AG20443 (cell line): ENCODE data around the gene GLP1R.

Source experiments
- DNase-seq: peaks from one replicate; pipeline ENCODE4 v3.0.0; 2012; ENCODE audit warnings: low spot score, mixed read lengths

Gene GLP1R

DNA sequence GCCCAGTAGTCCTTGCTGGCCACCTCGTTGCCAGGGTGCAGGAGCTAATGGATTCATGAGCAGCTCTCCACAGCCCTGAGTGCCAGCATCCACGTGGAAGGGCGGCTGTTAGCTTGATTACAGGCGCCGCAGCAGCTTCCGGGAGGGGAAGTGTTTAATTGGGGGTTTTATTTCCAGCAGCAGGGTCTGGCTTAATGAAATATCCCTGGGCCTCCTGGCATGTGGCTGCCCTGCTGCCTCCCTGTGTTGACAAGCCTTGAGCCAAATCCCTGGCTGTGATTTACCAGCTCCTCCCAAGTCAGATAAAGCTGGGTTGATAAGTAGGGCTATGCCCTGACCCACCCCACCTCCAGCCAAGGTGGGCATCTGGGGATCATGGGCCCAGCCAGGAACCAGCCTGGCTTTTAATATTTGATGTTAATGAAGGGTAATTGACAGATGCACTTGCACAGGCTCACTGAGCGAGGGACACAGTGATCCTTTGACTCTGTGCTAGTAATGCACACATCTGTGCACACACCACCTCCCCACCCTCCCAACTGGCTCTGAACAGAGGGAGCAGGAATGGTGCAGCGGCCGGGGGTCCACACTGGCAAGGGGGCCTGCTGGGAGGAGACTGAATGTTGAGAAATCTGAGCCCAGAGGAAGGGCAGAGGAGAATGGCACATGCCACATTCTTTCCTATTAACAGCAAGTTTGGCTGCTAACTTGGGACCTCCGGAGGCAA lies 13.6 kb downstream of the GLP1R start:
- DNase-seq: no peak

DNA sequence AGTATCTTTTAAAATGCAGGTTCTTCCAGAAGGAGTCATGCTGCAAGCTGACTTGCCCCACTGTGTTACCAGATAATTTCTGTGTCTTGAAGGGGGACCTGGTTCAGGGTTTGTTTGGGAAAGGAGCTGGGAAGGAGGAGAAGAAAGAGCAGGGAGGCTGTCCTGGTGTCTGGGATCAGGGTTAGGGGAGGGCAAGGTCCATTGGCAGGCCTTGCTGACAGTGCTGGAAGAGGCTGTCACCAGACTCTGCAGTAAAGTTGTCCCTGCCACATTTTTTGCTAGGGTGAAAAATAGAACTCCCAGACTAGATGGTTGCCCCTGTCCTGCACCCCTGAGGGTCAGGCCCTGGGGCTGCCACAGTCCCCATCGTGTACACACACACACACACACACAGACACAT lies 14.9 kb downstream of the GLP1R start:
- no peak for DNase-seq

DNA sequence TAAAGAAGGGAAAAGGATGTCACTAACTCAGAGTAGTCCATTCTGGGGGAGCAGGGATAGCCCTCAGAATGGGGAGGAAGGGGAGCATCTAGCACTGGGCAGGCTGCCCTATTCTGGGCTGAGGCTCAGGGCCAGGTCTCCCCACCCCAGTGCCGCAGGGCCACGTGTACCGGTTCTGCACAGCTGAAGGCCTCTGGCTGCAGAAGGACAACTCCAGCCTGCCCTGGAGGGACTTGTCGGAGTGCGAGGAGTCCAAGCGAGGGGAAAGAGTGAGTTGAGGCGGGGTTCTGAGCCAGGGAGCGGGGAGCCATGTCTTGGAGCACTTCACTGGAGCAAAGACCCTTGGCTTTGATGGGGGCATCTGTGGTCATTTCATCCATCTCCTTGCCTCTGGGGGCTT lies 17.0 kb downstream of the GLP1R start:
- no peak for DNase-seq

DNA sequence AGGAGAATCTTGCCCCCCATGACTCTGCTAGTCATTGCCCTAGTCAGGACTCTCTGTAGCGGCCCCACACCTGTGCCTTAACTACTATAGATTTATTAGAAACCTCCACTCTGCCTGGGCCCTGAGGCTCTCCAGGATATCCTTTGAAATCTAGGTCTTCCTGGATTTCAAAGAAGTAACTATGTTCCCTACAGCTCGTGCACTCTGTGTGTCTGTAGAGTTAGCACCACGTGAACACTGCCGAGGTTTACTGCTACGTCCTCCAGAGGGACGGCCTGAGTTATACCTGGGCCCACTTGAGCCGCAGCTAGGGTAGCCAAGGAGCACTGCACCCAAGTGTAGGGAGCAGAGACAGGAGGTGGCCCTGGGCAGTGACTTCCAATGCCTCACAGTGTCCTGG lies 19.8 kb downstream of the GLP1R start:
- DNase-seq: no peak

DNA sequence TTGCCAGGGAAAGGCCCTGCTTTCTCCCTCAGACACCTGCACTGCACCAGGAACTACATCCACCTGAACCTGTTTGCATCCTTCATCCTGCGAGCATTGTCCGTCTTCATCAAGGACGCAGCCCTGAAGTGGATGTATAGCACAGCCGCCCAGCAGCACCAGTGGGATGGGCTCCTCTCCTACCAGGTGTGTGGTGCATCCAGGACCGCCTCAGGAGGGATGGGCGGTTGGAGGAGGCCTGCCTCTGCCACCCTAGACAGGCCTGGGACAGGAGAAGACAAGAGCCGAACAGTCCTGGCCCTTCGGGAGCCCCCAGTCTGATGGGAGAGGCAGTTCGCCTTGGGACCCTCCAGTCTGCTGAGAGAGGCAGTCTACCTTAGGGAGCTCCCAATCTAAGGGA lies 24.2 kb downstream of the GLP1R start:
- no peak for DNase-seq

DNA sequence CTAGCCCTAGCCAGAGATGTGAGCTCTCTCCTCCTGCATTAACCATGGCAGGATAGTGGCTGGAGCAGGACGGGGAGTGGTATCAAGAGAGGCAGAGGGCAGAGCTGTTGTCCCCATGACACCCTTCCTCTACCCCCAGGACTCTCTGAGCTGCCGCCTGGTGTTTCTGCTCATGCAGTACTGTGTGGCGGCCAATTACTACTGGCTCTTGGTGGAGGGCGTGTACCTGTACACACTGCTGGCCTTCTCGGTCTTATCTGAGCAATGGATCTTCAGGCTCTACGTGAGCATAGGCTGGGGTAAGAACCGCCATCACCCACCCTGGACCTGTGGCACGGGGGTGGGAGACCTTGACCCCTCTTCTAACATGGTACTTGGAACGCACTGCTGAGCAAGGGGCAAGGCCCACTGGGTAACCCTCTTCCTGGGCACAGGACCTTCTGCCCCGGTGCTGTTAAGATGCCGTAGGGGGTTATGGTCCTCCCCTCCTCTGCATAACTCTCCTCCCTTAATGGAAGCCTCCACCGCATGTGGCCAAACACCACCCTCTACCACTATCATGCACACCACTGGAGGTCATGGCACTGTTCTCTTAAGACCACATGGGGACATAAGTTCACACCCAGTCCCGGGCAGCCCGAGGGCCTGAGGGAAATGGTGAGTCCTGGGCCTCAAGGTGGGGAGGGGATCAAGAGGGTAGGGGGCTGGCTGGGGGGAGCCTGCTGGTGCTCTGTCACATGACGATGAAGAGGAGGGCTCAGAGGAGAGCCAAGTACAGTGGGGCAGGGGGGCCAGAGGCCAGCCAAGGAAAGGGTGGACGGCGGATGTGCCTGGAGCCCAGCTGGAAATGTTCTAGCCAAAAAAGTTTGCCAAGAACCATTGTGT lies 25.1 kb downstream of the GLP1R start:
- DNase-seq: no peak

DNA sequence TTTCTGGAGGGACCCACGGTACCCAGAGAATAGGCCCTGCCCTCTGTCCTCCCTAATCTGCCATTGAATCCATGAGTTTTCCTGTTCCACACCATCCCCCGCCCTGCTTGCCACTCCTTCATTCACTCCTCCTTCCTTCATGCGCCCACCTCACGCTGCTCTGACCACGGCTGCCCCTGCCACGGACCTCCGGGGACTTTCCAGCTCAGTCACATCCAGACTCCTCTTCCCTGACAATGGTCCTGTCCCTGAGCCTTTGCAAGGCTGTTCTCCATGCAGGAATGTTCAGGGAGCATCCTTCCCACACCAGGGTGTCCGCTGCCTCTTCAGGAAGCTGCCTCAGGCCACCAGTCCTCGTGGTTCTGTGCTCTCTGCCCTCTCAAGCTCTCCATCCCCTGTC lies 25.9 kb downstream of the GLP1R start:
- DNase-seq: no peak

DNA sequence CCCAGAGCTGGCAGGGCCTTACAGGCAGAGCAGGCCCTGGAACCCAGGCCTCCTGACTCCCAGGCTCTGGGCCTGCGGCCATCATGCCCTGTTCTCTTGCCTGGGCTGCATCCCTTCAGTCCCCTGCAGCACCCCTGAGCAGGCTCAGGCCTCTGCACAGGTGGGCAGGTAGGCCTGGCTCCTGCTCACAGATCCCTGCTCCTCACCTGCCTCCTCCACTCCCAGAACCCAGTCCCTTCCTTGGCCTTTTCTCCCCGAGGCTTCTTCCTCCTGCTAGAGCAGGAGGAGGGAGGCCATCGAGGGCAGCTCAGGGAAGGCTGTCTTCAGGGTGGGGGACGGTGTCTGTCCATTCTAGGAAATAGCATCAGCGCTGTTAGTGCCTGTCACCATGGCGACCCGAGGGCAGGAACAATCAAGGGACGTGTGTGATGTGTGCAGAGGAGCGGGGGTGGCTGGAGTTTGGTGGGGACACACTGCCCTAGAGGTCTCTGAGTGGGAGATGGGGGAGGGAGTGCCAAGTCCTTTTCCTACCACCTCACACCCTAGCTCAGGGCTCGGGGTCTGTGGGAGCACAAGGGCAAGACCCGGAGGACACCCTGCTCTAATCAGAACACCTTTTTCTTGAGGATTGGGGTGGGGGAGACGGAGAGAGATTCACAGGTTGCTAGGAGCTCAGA lies 26.6 kb downstream of the GLP1R start:
- DNase-seq: no peak

DNA sequence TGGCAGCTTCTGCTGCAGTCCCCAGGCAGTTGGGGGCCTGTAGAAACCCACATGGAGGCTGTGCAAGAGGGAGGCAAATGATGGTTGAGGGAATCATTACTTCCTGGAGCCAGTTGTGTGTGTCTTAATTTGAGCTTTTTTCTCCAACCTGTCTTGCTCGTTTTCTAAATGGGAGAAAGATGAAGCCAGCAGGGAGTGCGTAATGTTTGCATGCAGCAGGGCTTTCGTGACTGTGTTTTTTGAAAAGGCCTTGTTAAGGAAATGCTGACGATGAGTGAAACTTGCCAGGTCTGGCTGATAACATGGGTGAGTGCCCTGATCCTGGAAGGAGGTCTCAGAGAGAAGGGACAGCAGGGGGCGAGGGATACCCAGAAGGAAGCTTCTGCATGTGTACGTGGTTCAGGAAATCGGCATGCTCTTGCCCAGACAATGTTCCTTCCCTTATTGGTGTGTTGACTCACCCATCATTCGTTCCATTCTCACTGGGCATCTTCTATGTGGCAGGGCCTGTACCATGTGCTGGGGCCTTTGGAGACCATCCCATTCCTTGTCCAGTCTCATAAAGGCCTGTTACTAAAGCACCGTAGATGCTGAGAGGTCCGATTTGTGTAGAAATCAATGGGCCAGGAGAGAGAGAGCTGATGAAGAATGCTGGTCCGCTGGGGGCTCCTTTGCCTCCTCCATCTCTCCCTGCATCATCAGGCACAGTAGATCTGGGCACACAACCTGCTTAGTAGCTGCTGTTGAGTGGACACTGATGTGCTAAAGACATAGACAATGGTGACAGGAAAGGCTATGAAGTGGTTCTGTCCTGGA lies 27.4 kb downstream of the GLP1R start:
- no peak for DNase-seq

DNA sequence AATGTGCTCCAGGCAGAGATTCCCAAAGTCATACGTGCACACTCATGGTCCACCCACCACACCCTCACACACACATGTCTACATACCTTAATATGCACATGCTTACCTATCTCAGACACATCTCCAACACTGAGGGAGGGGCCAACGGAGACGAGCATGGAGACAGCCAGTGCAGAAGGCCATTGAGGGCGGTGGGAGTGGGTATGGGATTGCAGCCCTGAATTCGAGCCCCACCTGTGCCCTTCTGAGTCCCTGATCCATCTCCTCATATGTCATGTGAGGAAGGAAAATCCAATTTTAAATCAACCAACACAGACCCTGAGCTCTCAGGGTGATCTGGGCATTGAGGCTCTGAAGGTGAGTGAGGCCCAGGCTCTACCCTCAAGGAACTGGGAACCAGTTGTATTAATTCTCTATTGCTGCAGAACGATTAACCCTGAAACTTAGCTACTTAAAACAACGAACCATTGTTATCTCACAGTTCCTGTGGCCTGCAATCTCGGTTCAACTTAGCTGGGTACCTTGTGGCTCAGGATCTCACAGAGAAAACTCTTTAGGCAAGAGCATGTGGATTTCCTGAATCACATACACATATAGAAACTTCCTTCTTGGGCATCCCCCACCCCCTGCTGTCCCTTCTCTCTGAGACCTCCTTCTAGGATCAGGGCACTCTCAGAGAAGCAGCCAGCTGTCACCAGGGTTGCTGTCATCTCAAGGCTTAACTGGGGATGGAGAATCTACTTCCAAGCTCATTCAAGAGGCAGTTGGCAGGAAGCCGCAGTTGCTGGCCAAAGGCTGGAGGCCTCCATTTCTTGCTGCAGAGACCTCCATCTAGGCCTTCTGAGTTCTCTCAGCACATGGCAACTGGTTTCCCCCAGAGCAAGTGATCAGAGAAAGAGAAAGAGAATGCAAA lies 28.3 kb downstream of the GLP1R start:
- DNase-seq: no peak

DNA sequence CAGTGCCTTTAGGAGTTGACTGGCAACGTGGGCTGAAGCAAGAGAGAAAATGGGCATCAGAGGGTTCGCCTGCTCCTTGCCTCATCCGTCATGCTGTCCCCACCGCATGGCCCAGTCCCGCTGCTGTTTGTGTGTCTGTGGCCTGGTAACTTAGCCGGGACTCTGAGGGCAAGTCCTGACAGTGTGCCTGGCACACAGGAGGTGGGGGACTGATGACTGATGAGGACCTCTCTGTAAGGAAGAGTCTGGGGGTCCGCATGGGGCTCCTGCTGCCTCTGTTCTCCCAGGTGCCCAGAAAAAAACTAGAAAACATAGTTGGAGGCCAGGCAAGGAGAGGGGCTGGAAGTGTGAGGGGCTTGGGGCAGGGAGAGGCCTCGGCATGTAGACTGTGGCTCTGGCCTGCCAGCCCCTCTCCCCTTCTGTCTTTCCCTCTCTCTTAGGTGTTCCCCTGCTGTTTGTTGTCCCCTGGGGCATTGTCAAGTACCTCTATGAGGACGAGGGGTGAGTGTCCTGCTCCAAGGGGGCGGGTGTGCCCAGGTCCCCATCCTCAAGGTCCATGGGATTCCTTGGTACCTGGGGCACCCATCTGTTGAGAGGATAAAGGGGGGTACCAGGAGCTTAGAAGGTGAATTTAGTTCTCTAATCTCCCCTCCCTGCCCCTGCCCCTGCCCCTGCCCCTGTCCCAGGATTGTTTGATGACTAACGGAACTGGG lies 29.5 kb downstream of the GLP1R start:
- no peak for DNase-seq

DNA sequence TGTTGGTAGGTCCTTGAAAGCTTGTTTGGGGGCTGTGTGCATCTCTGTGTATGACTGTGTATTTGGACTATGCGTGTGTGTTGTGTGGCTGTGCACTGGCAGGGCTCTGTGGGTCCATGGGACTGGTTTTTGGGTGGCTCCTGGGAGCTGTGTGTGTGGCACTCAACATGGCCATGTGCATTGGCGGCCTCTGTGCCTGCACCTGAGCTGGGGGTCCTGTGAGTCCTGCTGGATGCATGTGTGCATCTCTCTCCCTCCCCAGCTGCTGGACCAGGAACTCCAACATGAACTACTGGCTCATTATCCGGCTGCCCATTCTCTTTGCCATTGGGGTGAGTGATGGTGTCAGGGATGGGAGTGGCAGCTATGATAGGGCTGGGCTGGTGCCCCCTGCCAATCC lies 30.1 kb downstream of the GLP1R start:
- DNase-seq: no peak

DNA sequence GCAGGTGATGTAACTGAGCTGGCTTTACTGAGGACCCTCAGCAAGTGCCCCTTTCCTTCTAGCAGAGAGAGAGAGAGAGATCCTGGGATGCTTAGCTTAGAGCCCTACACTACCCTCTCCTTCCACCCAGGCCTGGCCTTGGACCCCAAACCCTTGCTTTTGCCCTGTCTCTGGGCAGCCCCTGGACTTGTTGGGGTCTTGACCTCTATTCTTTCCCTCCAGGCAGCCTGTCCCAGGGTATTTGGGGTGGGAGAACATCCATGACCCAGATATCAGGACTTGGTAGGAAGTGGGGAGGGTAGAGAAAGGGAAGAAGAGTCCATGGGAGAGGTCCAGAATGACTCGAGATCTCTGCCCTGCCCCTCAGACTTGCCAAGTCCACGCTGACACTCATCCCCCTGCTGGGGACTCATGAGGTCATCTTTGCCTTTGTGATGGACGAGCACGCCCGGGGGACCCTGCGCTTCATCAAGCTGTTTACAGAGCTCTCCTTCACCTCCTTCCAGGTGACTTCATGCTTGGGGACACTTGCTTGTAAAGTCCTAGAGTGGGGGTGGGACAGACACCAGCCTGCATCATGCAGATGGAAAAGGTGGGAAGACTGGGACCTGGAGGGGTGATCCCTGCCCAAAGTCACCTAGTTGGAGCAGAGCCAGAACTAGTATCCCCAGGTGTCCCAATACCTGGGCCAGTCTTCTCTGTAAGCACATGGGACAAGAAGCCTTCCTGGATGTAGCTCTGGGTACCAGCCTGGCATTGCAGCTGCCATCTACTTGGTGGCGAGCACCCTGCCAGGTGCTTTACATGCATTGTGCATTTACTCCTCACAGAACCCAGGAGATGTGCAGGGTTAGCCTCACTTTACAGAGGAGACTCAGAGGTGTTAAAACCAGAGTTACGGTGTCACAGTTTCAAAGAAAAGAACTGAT lies 30.9 kb downstream of the GLP1R start:
- DNase-seq: no peak

DNA sequence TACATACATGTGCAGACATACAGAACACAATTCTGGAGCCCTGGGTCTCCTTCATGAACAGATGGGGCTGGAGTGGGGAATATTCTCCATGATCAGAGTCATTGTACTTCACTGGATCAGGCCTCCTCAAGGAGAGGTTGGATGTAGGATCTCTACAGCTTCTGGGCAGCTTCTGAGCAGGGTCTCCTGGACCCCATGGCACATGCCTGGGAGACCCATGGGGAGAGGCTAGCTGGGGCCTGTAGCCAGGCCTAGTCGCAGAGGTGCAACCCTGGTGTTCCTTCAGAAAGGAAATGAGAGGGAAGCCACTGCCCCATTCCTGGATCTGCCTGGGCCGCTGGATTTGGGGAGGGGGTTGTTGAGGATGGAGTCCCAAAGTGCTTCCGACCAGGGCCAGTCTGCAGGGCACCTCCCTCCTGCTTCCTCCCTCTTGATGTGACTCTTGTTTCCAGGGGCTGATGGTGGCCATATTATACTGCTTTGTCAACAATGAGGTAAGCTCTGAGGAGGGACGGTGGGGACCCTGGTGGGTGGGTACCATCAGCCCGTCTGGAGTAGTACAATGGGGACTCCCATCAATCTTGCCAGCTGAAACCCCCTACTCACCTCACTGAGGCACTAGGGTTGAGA lies 31.8 kb downstream of the GLP1R start:
- DNase-seq: no peak

DNA sequence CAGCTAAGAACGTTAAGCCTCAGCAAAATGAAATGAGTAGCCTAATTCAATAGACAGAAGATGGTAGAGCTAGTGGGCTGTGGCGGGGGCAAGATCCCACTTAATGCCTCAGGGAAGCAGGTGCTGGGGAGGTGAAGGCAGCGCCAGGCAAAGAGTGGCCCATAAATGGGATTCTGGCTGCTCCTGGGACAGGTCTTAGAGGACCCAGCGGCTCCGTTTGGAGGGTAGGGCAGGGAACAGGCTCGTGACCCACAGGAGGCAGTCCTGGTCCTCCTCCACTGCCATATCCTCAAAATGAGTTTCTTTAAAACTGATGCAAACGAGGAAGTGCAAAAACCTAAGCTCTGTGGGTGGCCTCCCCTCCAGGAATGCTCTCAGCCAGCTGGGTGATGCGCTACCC lies 33.7 kb downstream of the GLP1R start:
- DNase-seq: peak; percentile 9

DNA sequence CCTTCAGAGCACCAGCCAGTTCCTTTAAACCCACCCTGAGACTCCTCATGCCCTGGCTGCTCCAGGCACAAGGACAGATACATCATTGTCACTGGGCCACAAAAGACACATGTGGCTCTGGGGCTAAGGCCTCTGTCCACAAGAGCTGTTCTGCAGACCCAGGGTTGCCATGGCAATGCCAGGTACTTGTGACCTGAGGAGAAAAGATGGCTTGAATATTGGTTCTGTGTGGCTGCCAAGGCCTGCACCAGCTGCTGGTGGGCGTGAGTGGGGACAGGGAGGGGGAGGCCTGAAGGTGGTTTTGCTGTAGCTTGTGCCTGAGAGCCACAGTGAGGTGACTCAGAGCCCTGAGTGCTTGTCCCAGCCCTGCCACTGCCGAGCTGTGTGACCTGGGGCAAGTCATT lies 34.7 kb downstream of the GLP1R start:
- DNase-seq: no peak

DNA sequence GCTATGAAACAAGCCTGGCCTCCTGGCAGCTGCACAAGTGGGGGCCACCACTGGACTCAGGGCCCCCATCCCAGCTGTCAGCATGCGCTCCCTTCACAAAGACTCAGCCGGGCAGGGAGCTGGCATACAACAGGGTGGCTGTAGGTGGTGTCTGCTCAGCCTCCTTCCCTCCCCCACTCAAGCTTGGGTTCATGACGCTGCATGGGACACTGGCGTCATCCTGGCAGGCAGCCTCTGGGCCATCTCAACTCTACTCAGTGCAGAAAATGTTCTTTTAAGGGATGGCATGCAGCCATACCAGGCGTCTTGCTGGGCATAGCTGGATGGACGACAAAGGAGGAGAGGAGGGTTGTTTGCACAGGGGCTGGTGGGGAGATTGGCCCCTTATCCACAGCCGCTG lies 35.9 kb downstream of the GLP1R start:
- DNase-seq: no peak

DNA sequence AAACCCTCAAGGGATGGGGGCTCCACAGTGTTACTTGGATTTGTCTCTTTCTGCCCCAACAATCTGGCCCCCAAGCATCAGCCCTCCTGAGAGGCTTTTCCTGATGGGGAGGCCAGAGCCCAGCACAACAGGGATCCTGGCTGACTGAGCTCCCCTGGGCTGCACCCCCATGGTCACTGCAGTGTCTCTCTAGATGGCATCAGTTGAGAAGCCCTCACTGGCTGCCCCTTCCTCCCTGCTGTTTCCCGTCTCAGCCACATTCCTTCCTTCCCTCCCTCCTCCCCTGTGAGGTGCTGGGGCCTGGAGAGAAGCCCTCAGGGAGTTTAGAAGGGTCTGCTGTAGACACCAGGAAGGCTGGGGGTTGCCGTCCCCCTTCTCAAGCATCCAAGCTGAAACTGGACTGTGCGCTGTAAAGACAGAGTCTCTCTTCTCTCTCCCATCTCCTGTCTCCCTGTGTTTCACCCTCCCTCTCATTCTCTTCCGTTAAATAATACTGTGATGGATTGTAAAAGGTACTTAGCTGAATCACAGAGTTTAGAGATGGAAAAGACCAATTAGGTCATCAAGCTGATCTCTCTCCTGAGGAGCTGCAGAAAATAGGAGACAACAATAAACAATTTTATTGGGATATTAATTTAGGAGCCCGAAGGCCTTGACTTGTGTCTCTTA lies 36.7 kb downstream of the GLP1R start:
- no peak for DNase-seq
